NB4 (cell line): ENCODE data around the gene ALDH9A1.
"Not testable (repeated sequence)": the region's sequence is repeated elsewhere in the genome, so short reads cannot be mapped to it uniquely, and the experiment has no call there.

Experiments used
- DNase-seq: peaks from one replicate; pipeline ENCODE4 v3.0.0; 2010; ENCODE audit warnings: low read depth
- H3K4me3 ChIP-seq: one replicate; pipeline ENCODE4 v1.5.1; 2011; ENCODE audit warnings: mild to moderate bottlenecking, low read depth, low read length, moderate library complexity
- CTCF ChIP-seq: IDR thresholded peaks from one replicate; pipeline ENCODE4 v1.5.1; 2012; ENCODE audit warnings: low read depth, low read length
- MAX ChIP-seq: IDR thresholded peaks from 2 replicates; pipeline ENCODE4 v1.6.1; 2011; ENCODE audit warnings: low read depth, low read length
- MYC ChIP-seq: IDR thresholded peaks from 2 replicates; pipeline ENCODE4 v1.6.1; 2011; ENCODE audit warnings: low read depth, low read length
- POLR2A ChIP-seq: IDR thresholded peaks from 2 replicates; pipeline ENCODE4 v1.6.1; 2011; ENCODE audit warnings: mild to moderate bottlenecking; ENCODE audit not compliant: insufficient read length; ENCODE audit errors: extremely low read depth

ALDH9A1 gene

GRCh38 chr1:165671526-165671925 is 26.8 kb downstream of the ALDH9A1 start:
- H3K4me3 ChIP-seq, result no peak overlapping the region
- no peak for TF ChIP-seq MYC
- TF ChIP-seq POLR2A, result no peak
- TF ChIP-seq CTCF, result no peak
- TF ChIP-seq MAX, result no peak
- no peak for DNase-seq

DNA sequence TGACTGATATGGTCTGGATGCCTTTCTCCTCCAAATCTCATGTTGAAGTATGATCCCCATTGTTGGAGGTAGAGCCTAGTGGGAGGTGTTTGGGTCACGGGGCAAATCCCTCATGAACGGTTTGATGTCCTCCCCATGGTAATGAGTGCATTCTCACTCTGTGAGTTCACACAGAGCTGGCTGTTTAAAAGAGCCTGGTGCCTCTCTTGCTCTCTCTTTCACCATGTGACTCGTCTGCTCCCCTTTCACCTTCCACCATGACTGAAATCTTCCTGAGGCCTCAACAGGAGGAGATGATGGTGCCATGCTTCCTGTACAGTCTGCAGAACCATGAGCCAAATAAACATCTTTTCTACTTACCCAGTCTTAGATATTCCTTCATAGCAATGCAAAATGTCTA is 30.2 kb downstream of the ALDH9A1 start:
- no peak for DNase-seq
- no peak overlapping the region for H3K4me3 ChIP-seq
- no peak for TF ChIP-seq POLR2A
- no peak for TF ChIP-seq CTCF
- TF ChIP-seq MYC, result no peak
- TF ChIP-seq MAX, result no peak

DNA sequence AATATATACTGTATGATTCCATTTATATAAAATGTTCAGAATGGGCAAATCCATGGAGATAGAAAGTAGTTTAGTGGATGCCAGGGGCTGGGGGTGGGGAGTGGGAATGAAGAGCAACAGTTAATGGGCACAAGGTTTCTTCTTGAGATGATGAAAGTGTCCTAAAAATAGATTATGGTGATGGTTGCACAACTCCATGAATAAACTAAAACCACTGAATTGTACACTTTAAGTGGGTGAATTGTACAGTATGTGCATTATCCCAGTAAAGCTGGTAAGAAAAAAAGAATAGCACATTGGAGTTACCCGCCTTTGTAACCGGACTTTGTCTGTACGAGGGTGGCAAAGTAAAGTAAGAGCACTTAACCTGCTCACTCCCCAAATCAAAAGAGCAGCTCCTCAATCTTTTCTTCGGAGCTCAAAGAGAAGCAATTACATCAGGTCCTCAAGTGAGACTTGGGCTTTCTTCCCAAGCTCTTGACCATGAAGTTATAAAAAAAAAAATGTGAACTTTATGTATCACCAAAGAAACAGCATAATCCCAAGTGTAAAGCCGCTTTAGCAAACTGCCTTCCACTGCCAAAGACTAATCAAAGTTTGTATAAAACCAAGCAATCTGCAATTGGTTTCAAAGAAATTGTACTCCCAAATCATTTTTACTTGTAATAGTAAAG is 32.1 kb downstream of the ALDH9A1 start:
- no peak overlapping the region for H3K4me3 ChIP-seq
- TF ChIP-seq POLR2A (no peak), MYC (0 out of 2 replicates have a peak, but pooled peaks have one; percentile 21), MAX (0 out of 2 replicates have a peak, but pooled peaks have one; percentile 4)
- peak; percentile 77 for DNase-seq

- no peak for TF ChIP-seq MYC
- no peak for TF ChIP-seq CTCF
- TF ChIP-seq MAX, result no peak
- no peak for TF ChIP-seq POLR2A
- no peak overlapping the region for H3K4me3 ChIP-seq
- DNase-seq, result no peak
These were observed 36.2 kb downstream of the ALDH9A1 start for GRCh38 chr1:165662186-165662585.

GRCh38 chr1:165661703-165662102 is 36.7 kb downstream of the ALDH9A1 start:
- TF ChIP-seq MYC (no peak), POLR2A (no peak)
- DNase-seq, result no peak
- H3K4me3 ChIP-seq, result no peak overlapping the region

DNA sequence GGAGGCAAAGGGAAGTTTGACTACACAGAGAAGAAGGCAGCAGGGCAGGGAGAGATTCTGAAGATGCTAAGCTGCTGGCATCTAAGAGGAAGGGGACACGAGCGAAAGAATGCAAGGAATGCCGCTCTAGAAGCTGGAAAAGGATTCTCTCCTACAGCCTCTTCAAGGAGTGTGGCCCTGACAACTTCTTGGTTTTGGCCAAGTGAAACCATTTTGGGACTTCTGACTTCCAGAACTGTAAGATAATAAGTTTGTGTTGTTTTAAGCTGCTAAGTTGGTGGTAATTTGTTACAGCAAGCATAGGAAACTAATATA is 38.8 kb downstream of the ALDH9A1 start:
- DNase-seq, result no peak
- TF ChIP-seq POLR2A (no peak), MYC (no peak)
- H3K4me3 ChIP-seq, result no peak overlapping the region

GRCh38 chr1:165658766-165659580 is 39.4 kb downstream of the ALDH9A1 start:
- not testable (repeated sequence) for H3K4me3 ChIP-seq, DNase-seq
